DMS 273 (cell line): ENCODE results near the gene CNTN1.

Experiments
- DNase-seq: peaks from one replicate; lab custom pipeline; 2025; ENCODE audit not compliant: unreplicated experiment; lab: John Stamatoyannopoulos, UW

The CNTN1 gene

DNA sequence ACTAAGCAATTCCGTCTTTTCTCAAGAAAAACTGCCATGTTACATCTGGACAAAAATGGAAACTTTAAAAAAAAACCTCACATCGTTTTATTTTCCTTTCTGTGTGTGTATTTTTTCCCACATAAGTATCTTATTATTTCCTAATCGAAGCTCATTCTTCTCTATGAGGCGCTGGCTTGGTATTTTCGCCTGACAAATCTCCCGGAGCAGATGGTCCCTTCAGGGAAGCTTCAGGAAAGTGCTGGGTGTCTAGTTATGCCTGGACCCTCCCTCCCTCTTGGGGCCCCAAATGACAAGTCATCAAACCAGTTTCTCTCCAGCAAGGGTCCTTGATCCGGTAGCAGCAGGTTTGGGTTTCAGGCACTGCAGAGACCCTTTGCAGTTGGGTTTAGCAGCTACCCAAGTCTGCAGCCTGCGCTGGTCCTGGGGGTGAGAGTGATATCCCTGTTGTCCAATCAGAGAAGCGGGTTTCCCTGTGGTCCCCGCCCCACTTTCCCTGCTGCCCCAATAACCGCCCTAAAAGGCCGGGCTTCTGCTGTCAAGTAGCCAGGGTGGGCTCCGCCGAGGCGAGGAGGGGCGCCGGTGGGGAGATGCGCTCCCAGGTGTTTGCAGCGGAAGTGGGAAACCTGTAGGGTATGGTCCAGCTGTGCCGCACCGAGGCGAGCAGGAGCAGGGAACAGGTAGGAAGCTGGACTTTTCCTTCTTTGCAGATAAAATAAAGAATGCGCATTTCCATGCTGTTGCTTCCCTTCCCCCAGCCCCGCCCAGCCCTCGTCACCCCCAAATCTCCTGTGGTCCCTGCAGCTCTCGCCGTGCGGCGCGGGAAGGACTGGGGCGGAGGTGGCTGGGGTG lies at the start of gene CNTN1:
Gene CNTN1, plus strand, starts transcription at position 527 of the 852 bp plus-strand sequence.
- DNase-seq = peak; percentile 92

DNA sequence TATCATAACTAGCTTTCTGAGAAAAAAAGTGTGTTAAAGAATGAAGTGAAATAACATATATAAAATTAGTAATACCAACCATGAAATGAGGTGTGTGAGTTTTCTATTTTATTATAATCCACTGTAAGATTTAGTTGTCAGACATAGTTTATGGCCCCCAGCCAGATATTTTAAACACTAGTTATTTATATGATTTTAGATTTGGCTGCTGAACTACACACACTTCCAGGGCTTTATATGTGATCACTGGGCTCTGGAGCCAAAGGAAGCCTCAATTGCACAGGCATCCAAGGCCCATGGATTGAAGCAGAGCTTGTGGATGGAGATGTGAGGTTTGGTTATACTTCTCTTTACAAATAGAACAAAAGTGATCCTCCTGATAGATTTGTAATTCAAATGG lies 48.7 kb upstream of the CNTN1 start:
- DNase-seq = no peak

DNA sequence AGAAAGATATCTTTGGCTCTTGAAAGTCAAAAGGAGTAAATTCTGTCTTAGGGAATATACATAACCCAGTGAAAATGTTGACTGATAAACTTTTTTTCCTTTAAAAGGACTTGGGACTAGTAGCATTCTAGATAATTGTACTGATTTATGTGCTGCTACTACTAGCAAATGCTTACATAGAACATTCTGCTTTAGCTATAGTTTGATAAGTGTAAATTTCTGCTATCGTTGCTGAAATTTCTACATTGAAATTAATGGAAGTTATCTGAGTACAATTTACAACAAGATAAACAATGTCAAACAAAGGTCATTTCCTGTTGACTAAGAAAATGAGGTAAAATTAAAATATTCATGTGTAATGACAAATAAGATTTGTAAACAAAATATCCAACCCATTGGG lies 48.3 kb upstream of the CNTN1 start:
- DNase-seq = no peak

DNA sequence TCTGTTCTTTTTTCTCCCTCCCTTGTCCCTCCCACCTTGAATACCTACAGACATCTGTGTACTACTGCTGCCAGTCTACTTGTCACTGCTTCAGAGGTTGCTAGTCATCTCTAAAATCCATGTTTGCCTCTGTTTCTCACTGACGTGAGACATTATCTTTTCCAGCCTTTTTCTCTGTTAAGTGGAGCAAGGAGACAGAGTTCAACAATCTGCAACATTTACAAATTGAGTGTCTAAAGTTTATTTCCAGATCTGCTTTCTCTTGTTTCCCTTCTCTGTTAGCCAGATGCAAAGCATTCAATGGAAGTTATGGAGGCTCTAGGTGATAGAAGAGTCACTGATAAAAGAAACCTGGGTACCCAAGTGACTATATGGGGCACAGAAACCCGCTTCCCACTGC lies 47.5 kb upstream of the CNTN1 start:
- DNase-seq = no peak

DNA sequence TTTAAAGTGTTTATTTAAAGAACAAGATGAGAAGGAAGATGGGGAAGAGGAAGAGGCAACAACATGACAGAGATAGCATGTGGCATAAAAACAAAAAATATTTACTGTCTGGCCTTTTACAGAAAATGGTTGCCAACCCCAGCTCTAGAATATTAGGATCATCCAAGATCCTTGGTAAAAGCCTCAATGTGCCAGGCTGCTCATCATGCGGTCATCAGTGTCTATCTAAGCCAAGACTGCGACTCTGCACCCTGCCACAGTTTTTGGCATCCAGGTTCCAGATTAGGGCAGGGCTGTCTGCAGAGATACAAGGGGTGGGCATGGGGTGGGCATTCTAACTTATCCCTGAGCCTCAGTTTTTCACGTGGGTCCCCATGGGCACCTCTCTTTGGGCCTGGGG lies 46.9 kb upstream of the CNTN1 start:
- DNase-seq = no peak

DNA sequence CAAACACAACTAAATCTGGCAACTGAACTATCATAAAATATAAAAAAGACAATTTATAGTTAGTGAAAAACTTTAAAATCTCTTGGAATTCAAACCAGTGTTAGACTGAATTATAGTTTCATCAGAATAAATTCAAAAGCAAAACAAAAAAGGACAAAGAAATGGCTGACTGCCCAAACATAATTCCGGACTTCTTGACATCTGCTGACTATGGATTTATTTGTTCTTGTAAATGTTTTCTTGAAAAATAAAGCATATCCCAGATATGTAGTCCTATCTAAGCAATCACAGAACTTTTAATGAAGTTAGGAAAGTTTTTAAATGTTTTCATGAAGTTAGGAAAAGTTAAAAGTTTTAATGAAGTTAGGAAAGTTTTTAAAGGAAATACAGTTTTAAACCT lies 45.8 kb upstream of the CNTN1 start:
- DNase-seq = no peak

DNA sequence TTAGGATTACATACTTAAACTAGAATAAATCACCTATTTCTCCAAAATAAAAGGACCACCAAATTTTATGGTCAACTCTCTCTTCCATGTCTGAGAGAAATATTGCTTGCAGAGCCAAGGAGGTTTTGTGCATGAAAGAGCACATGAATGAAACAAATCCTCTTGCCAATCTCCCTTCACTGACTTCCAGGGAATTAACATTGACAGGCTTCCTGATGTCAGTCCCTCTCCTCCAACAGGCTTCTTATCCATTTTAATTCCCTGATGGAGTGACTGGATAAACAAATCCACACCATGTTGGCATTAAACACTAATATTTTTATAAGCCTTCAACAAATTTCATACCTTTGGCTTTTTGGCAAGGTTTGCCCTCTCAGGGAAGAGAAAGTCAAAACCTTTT lies 45.3 kb upstream of the CNTN1 start:
- DNase-seq = peak; percentile 1

DNA sequence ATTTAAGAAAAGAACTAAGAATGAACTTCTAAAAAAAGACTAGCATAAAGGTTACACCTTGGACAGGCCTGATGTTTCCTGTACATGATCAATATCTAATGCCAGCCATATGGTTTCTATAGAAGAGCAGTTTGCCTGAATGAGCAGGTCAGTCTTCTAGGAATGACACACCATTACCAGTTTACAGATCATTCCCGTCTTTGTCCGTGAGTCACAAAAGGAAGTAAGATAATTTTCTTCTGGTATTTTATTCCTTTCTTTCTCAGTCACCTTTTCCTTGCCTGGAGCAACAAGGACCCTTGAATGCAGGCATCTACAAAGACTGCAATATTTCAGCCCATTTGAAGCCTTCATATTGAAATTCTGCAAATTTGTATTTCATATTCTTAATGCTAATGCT lies 44.6 kb upstream of the CNTN1 start:
- no peak for DNase-seq

DNA sequence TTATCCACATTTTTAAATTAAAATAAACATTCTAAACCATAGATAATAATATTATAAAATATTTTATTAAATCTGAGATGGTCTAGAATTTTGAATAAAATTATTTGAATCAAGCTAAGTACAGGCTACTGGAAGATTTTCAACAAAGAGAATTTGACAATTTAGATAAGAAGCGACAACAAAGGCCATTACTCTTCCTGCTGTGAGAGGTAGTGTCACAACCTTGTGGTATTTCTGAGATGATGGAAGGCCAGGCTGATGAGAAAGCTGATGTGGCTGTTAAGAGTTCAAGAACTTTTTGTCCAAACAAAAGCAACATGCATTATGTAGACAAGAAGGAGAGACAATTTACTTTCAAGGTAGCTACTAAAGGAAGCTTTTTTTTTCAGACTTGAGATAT lies 43.7 kb upstream of the CNTN1 start:
- DNase-seq = no peak

DNA sequence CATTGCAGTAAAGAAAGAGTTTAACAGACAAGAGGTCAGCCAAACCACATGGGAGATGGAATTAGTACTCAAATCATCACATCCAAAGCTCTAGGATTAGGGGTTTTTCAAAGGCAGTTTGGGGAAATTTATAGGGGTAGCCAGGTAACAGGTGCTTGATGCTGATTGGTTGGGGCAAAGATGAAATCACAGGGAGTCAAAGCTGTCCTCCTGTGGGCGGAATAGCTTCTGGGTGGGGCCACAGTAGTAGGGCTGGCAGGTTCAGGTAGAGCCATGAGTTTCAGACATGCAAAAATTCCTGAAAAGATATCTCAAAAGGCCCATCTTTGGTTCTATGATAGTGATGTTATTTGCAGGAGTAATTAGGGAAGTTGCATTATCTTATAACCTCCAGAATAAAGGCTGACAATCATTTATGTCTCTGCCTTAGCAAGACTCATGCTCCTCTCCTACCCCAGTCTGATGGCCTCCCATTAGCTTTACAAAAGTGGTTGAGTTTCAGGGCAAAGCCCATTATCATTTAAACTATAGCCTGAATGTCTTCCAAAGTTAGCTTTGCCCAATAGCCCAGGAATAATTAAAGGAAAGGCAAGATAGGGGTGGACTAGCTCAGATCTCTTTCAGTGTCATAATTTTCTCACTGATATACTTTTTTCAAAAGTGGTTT lies 42.1 kb upstream of the CNTN1 start:
- no peak for DNase-seq

DNA sequence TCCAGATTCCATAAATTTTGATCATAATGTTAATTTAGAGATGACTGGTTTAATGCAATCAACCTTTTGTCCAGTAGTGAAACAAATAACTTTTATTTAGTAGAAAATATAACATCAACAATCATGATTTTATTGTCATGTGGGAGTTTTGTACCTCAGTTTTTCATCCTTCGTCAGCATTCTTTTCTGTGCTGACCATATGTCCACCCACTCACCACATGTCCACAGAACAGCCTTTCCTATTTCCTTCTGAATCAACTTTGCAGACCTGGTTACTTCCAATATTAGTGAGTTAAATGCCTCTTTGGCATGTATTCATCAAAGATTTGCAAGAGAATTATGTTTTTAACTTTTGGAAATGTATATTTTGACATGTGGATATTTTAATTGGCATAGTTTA lies 36.8 kb upstream of the CNTN1 start:
- DNase-seq = peak; percentile 7

DNA sequence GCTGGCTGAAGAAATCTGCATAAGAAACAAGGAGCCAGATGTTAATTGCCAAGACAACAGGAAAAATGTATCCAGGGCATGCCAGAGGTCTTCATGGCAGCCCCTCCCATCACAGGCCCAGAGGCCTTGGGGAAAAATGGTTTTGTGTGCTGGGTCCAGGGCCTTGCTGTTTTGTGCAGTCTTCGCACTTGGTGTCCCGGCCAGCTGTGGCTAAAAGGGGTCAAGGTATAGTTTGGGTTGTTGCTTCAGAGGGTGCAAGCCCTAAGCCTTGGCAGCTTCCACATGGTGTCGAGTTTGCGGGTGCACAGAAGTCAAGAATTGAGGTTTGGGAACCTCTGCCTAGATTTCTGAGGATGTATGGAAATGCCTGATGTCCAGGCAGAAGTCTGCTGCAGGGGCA lies 29.9 kb upstream of the CNTN1 start:
- no peak for DNase-seq

DNA sequence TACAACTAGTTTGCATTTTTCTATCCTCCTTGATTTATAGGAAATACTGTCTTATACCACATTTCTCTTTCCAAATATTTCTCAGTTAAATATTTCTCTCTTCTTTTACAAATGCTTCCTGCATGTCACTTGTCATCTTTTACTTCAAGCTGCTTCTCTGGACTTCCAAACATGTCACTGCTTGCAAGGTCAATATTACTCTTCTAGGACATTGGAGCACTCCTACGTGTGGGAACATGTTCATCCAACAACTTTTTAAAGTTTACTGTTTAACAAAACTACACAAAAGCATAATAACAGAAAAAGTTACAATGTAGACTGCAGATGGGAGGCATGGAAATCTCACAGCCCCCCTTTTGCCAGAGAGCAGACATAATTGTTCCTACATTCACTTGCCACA lies 28.5 kb upstream of the CNTN1 start:
- no peak for DNase-seq

DNA sequence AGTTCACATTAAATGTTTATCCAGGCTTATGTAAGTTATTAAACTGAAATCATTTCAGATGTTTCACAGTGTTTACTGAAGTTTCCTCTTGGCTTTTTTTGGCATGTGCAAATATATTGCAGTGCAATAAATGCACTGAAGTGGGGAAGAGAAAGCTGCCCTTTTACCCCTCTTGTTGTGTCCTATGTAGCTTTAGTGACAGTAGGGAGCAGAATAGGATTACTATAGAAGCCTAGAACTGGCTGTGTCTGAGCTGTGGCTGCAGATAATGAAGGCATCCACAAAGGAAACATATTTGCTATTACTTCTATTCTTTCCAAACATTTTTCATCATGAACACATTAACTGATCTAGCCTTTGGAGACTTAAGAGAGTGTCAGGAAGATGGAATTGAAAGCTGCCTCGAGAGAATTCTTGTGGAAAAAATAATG lies 24.1 kb upstream of the CNTN1 start:
- peak; percentile 3 for DNase-seq

DNA sequence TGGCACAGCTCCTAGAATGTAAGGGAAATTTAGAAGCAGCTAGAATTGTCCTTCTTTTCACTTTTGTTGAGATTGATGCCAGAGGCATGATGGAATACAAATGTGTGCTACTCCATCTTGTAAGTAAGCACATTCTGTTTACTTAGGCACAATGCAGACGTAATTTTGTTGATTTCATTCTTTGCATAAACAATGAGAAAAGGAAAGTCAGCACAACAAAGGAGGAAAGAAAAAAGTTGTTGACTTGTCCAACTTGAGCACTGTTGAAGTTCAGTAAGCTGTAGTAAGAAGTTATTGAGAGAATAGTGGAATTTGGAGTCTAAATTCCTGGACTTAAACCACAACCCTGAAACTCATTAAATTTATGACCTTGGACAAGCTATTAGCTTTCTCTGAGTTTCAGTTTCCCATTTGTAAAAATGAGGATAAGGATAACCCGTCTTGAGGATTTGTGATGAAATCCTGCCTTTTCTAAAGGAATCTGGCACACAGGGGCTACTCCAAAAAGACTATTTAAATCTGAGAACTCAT lies 19.4 kb upstream of the CNTN1 start:
- no peak for DNase-seq

DNA sequence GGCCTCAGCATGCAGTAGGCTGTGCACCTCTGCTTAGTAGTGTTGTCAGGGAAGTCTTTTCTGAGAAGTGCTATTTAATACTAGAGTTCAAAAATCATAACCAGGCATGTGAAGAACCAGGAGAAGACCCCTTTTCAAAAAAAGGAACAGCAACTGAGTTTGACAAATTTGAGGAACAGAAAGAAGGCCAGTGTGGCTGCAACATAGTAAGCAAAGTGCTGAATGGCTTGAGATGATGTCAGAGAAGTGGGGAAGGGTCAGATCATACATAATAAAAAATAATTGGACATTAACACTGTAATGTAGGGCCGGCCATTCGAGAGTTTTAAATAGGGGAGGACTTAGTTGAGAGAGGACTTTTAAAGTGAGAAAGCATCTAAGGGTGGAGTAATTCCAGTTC lies 11.1 kb upstream of the CNTN1 start:
- no peak for DNase-seq

DNA sequence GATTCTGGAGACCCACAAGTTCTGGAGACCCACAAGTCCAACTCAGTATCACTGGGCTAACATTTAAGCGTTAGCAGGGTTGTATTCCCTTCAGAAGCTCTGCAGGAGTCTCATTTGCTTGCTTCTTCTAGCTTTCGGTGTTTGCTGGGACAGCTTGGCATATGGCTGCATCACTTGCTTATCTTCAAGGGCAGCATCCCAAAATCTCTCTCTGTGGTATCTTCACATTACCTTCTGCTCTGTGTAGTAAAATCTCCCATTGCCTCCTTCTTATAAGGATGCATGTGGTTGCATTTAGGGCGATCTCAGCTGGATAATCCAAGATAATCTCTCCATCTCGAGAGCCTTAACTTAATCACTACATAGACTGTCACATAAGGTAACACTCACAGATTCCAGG lies 7.3 kb upstream of the CNTN1 start:
- no peak for DNase-seq

DNA sequence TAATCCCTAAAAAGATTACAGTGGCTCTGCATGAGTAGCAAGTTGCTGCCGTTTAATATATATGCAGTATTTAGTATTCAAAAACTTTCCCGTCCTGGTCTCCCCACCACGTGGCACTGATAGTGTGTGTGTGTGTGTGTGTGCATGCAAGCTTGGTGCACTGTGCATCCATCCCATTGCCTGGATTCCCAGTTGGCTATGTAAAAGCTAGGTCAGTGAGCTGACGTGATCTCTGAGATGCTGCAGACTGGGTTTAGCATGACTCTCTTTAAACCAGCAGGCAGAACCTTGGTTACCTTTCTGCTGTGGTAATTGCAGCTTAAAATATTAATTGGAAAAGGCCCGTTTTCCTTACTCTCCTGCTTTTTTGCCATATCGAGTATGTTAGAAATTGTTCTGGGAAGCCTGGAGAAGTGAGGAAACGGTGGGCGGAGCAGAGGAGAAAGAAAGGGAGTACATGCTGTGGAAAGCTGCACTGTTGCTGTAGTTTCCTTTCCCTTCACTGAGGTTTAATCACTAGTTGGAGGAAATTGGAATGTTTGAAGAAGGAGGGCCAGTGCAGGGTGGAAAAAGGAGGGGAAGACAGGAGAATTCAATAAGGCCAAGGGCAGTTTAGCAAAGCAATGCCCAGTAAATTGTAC lies 4.0 kb upstream of the CNTN1 start:
- no peak for DNase-seq

DNA sequence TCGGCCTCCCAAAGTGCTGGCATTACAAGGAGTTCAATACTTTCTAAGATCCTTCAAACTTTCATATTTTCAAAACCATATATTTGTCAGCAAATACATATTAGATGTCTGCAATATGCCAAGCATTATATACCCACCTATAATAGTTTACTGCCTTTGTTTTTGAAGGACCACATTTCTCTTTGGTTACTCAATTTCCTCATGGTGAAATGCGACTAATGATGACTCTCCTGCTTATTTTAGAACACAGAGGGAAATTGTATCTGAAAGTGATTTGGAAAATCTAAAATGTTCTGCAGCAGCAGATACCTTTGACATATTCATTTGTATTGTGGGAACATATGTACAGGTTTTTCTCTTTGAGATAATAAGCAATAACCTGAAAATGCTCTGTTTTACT lies 2.7 kb upstream of the CNTN1 start:
- DNase-seq = no peak

DNA sequence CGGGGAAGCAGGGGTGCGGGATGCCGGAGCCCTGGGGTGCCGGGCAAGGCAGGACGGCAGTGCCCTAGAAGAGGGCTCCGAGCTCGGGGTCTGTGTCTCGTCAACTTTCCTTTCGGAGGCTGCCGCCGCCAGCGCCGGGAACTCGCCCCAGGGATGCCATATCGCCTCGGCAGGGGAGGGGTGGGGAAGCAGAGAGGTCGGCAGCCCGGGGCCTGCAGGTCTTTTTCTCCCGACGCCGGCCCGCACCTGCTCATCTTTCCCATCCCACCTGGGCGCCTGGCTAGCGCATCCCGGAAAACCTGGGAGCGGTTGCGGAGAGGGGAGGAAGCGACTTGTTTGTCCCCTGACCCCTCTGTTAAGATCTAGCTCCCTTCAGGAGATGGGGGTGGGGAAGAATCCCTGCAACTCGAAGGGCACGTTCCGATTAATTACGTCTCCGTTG lies 547 bp downstream of the CNTN1 start:
- peak; percentile 59 for DNase-seq

DNA sequence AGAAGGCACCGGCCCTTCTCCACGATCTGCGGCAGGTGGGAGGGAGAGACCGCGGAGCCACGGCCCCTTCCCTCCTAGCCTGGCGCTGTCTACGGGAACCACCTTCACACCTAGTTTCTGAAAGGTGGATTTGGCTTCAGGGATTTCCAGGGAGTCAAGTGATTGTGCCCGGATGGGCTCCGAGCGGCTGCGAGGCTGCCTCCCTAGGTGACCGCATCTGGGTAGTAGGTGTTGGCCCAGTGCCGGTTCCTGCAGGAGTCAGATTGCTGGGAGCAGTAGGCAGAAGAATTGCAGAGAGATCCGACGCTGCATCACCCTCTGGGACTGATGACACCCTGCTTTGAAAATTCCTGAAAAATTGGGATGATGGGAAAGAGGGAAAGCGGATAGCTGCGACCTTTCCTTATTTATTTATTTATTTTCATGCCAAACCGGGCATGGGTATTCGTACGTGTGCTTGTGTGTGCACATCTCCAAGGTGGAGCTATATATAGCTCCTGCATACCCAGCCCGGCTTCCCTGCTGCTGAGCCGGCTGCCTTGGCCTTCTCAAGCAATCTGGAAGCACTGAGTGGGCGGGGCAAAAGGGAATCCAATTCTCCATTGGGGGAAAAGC lies 1.1 kb downstream of the CNTN1 start:
- peak; percentile 89 for DNase-seq
